Right atrium auricular region (tissue), 2 donors: ENCODE results near the gene SEC61B. TPM values are rescaled to one million over a fixed set of nuclear protein-coding genes. Genes with fewer than 3 reads are reported as not detected.
A peak's percentile ranks its signal among the peaks of the same experiment; 100 is the strongest.

Experiments
- DNase-seq: peaks from one replicate; pipeline ENCODE4 v3.0.0-alpha.2; 2019; ENCODE audit warnings: low spot score
- H3K27ac ChIP-seq, 2 donors: fragments of 200-600 bp; sonication (generic); 1 replicate in 1 of 2; 2 replicates in 1 of 2; pipeline ENCODE4 v1.5.1; 2016 to 2019
- H3K27me3 ChIP-seq, 2 donors: fragments of 200-600 bp; sonication (generic); one replicate each; pipeline versions ENCODE4 v1.5.1 to v1.6.0; 2017 to 2019
- H3K36me3 ChIP-seq: fragments of 200-600 bp; sonication (generic); one replicate; pipeline ENCODE4 v1.5.1; 2016
- H3K4me1 ChIP-seq, 2 donors: fragments of 200-600 bp; sonication (generic); one replicate each; pipeline versions ENCODE4 v1.5.1 to v1.6.0; 2017 to 2019
- H3K4me3 ChIP-seq, 2 donors: fragments of 200-600 bp; sonication (generic); 1 replicate in 1 of 2; 2 replicates in 1 of 2; pipeline ENCODE4 v1.5.1; 2017 to 2019; ENCODE audit warnings: mild to moderate bottlenecking in 1 of 2, moderate library complexity in 1 of 2
- H3K9me3 ChIP-seq, 2 donors: fragments of 200-600 bp; sonication (generic); one replicate each; pipeline ENCODE4 v1.5.1; 2019
- total RNA-seq, 2 donors: library from RNA; depleted of rRNA; stranded (reverse); fragments of >200 nt; gene quantifications; one replicate each; pipeline ENCODE4 v1.1.0, GENCODE V29; 2016
- TF ChIP-seq, protein P1 (sequence below), 2 donors: fragments of 200-600 bp; sonication (generic); IDR thresholded peaks; one replicate each; pipeline ENCODE4 v1.5.1; 2019; ENCODE audit warnings: antibody characterized with exemption in 2 of 2

SEC61B gene
- total RNA-seq, 2 donors from 2014 or later: 29.4 to 53.1 TPM

DNA sequence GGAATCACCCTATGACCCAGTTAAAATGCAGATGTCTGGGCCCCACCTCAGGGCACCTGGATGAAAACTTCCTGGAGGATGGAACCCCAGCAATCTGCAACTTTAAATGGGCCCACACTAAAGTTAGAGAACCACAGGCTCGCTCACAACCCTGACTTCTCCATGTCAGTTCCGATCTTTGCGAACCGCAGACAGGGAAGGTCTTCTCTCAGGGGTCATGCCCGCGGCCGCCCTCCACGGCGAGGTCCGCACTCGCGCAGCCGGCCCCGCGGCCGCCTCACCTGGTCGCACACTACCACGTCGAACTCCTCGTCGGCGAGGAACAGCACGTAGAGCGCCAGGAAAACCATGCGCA is 839 bp upstream of the SEC61B start:
- Histone ChIP-seq H3K4me3 (peak overlapping the region; percentile 94 to 97), H3K27ac (peak overlapping the region; percentile 94 to 95), H3K4me1 (peaks cover 3 to 66% of the 10 kb centered on the region in 2 donors), H3K36me3 (peaks cover 9% of the 10 kb centered on the region), H3K9me3 (no peaks in the 10 kb centered on the region), H3K27me3 (no peaks in the 10 kb centered on the region)
- DNase-seq: no peak
- TF ChIP-seq, protein P1, sequence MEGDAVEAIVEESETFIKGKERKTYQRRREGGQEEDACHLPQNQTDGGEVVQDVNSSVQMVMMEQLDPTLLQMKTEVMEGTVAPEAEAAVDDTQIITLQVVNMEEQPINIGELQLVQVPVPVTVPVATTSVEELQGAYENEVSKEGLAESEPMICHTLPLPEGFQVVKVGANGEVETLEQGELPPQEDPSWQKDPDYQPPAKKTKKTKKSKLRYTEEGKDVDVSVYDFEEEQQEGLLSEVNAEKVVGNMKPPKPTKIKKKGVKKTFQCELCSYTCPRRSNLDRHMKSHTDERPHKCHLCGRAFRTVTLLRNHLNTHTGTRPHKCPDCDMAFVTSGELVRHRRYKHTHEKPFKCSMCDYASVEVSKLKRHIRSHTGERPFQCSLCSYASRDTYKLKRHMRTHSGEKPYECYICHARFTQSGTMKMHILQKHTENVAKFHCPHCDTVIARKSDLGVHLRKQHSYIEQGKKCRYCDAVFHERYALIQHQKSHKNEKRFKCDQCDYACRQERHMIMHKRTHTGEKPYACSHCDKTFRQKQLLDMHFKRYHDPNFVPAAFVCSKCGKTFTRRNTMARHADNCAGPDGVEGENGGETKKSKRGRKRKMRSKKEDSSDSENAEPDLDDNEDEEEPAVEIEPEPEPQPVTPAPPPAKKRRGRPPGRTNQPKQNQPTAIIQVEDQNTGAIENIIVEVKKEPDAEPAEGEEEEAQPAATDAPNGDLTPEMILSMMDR (IDR thresholded peaks at IDR 0.05): no peak

- Histone ChIP-seq H3K9me3 (no peaks in the 10 kb centered on the region), H3K4me1 (peaks cover 3 to 66% of the 10 kb centered on the region in 2 donors), H3K27me3 (no peaks in the 10 kb centered on the region), H3K27ac (peak overlapping the region; percentile 94 to 95), H3K36me3 (peaks cover 11% of the 10 kb centered on the region), H3K4me3 (peak overlapping the region; percentile 94 to 97)
- TF ChIP-seq, protein P1 (IDR thresholded peaks at IDR 0.05): no peak
- no peak for DNase-seq
Measured at GRCh38 chr9:99222416-99223270, 561 bp downstream of the SEC61B start.

- no peak overlapping the region for H3K4me3 ChIP-seq
- H3K36me3 ChIP-seq: peaks cover 27% of the 10 kb centered on the region
- no peak overlapping the region for H3K27ac ChIP-seq
- DNase-seq: no peak
- no peaks in the 10 kb centered on the region for H3K9me3 ChIP-seq
- peaks cover 3 to 59% of the 10 kb centered on the region in 2 donors for H3K4me1 ChIP-seq
- no peaks in the 10 kb centered on the region for H3K27me3 ChIP-seq
- TF ChIP-seq, protein P1 (IDR thresholded peaks at IDR 0.05): no peak
Measured at GRCh38 chr9:99224445-99224844, 2.4 kb downstream of the SEC61B start.

DNA sequence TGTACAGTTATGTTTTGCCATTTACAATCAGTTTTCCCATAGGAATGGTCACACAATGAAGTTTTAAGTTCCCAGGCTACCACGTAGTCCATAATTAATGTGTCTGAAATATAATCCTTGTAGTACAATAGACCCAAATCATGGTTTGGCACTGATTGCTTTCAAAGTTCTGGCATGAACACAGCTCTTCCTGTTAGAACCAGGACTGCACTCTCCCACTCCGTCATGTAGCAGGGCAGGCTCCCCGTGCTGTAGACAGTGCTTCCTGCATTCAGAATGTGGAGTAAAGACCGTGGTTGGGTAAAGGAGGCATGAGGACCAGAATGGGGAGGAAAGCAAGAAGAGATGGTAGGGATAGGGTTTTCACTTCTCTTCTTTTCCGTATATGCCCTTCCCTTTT is 4.0 kb downstream of the SEC61B start:
- TF ChIP-seq, protein P1 (IDR thresholded peaks at IDR 0.05): no peak
- Histone ChIP-seq H3K36me3 (peaks cover 41% of the 10 kb centered on the region), H3K27me3 (no peaks in the 10 kb centered on the region), H3K9me3 (no peaks in the 10 kb centered on the region), H3K27ac (no peak overlapping the region), H3K4me3 (no peak overlapping the region), H3K4me1 (peaks cover 3 to 43% of the 10 kb centered on the region in 2 donors)
- no peak for DNase-seq

DNA sequence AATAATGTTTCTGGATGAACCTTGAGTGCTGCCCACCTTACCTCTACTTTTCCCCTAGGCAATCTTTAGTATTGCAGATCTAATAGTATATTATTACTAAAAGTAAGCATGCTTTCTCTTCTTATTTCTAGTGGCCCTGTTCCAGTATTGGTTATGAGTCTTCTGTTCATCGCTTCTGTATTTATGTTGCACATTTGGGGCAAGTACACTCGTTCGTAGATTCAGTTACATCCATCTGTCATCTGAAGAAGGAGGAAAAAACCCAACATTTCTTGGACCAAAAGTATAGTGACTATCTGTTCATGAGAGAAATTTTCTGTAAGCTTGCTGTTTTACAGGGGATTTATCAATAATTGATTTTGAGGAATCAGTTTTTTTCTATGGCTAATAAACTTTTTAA is 8.1 kb downstream of the SEC61B start:
- TF ChIP-seq, protein P1 (IDR thresholded peaks at IDR 0.05): no peak
- H3K36me3 ChIP-seq: peaks cover 50% of the 10 kb centered on the region
- no peak overlapping the region for H3K4me3 ChIP-seq
- no peak for DNase-seq
- no peaks in the 10 kb centered on the region for H3K9me3 ChIP-seq
- H3K27ac ChIP-seq: no peak overlapping the region
- peaks cover 0 to 15% of the 10 kb centered on the region in 2 donors for H3K4me1 ChIP-seq
- no peaks in the 10 kb centered on the region for H3K27me3 ChIP-seq
